HG03135 (cell line): ENCODE results near the gene YWHAQ.
"Not testable (repeated sequence)": the region's sequence is repeated elsewhere in the genome, so short reads cannot be mapped to it uniquely, and the experiment has no call there.

ENCODE experiments used
- ATAC-seq: cut with Tn5 transposase; IDR thresholded peaks from one replicate; pipeline ENCODE4 v1.9.1; 2021; ENCODE audit warnings: mild to moderate bottlenecking, moderate library complexity; ENCODE audit not compliant: unreplicated experiment

YWHAQ gene

GRCh38 chr2:9552219-9553178, 78.3 kb downstream of the YWHAQ start:
- no peak for ATAC-seq

GRCh38 chr2:9550859-9551391, 79.9 kb downstream of the YWHAQ start:
- ATAC-seq = not testable (repeated sequence)

- ATAC-seq = no peak
Measured at GRCh38 chr2:9549420-9549819, 81.4 kb downstream of the YWHAQ start.

GRCh38 chr2:9548506-9548905, 82.3 kb downstream of the YWHAQ start:
- ATAC-seq = peak; percentile 55

GRCh38 chr2:9547262-9547991, 83.4 kb downstream of the YWHAQ start:
- ATAC-seq = no peak

GRCh38 chr2:9545502-9545901, 85.3 kb downstream of the YWHAQ start:
- no peak for ATAC-seq

- ATAC-seq = no peak
Measured at GRCh38 chr2:9543557-9543956, 87.2 kb downstream of the YWHAQ start.

- ATAC-seq = no peak
Measured at GRCh38 chr2:9539531-9539930, 91.3 kb downstream of the YWHAQ start.

- ATAC-seq = no peak
Measured at GRCh38 chr2:9538000-9538507, 92.7 kb downstream of the YWHAQ start.

- ATAC-seq = no peak
Measured at GRCh38 chr2:9536504-9536903, 94.3 kb downstream of the YWHAQ start.

- no peak for ATAC-seq
Measured at GRCh38 chr2:9535177-9535576, 95.6 kb downstream of the YWHAQ start.
